ENCODE data around the gene SH2D1B. TPM values are rescaled to one million over a fixed set of nuclear protein-coding genes. Genes with fewer than 3 reads are reported as not detected.

The SH2D1B gene
- polyA plus RNA-seq, 1 of the 3 experiments (the other 2 are of a cell fraction), result not detected

DNA sequence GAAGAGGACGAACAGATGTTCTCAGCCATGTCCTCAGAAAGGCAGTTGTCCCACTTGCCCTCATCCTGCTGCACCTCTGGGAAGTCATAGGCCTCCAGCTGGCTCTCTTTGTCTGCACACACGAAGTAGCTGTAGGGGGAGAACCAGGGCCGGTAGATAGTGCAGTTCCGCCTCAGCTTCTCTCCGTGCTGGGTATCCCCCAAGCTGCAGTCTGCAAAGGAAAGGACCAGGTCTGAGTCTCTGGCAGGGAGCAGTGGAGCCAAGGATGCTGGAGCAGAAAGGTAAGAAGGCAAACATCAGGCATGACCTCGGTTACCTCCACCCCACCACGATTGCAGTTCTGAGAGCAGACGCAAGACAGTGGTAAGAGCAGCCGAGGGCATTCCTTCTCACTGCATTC, 37.5 kb downstream of the SH2D1B start:
- Histone ChIP-seq H3K27ac (ENCODE audit: low read depth in 2 of 2, low read length in 1 of 2) (no peak overlapping the region), H3K27me3 (ENCODE audit: insufficient read depth) (no peaks in the 10 kb centered on the region; the same call in 1 of the 2 replicates), H3K9ac (no peak overlapping the region), H4K20me1 (ENCODE audit: insufficient read depth) (no peaks in the 10 kb centered on the region), H3K79me2 (ENCODE audit: insufficient read depth) (no peaks in the 10 kb centered on the region), H3K4me1 (ENCODE audit: control insufficient read depth in 1 of 2, insufficient read depth in 2 of 2, low read depth in 1 of 2, low read length in 1 of 2) (peaks cover 0 to 25% of the 10 kb centered on the region in 2 experiments; a peak in 1 of 4 replicates), H3K9me2 (no peaks in the 10 kb centered on the region), H3F3A (replicated peaks; ENCODE audit: insufficient read depth) (no peaks in the 10 kb centered on the region), H2AFZ (ENCODE audit: low read depth) (no peak overlapping the region), H3K36me3 (replicated peaks in 1 of 2; ENCODE audit: control insufficient read depth in 1 of 2, insufficient read depth in 2 of 2, low read length in 1 of 2) (no peaks in the 10 kb centered on the region), H3K4me3 (ENCODE audit: low read depth in 2 of 2, low read length in 1 of 2) (no peak overlapping the region), H3K9me3 (no peaks in the 10 kb centered on the region), H3K4me2 (no peak overlapping the region)
- ChIA-PET POLR2A (no interaction called here), CTCF (interaction anchor here (2.7 to 4.0 kb wide), 2 partner anchors 18 to 318 kb away, joined by 13 to 16 read pairs; no protein-coding TSS in a partner anchor)
- DNase-seq, result no peak
- TF ChIP-seq GATA2 (CRISPR knock-in tag; IDR thresholded peaks at IDR 0.05), result no peak
- TF ChIP-seq YY1 (IDR thresholded peaks at IDR 0.05; ENCODE audit: low read depth), result no peak
- TF ChIP-seq SMC3 (IDR thresholded peaks at IDR 0.05; ENCODE audit: low read depth, low read length), result no peak
- TF ChIP-seq MXI1 (IDR thresholded peaks at IDR 0.05; ENCODE audit: low read depth, low read length), result no peak
- no peak for TF ChIP-seq RXRA (IDR thresholded peaks at IDR 0.05; ENCODE audit: borderline replicate concordance, low read depth)
- no peak for TF ChIP-seq JUND (IDR thresholded peaks at IDR 0.05)
- TF ChIP-seq, protein P1, sequence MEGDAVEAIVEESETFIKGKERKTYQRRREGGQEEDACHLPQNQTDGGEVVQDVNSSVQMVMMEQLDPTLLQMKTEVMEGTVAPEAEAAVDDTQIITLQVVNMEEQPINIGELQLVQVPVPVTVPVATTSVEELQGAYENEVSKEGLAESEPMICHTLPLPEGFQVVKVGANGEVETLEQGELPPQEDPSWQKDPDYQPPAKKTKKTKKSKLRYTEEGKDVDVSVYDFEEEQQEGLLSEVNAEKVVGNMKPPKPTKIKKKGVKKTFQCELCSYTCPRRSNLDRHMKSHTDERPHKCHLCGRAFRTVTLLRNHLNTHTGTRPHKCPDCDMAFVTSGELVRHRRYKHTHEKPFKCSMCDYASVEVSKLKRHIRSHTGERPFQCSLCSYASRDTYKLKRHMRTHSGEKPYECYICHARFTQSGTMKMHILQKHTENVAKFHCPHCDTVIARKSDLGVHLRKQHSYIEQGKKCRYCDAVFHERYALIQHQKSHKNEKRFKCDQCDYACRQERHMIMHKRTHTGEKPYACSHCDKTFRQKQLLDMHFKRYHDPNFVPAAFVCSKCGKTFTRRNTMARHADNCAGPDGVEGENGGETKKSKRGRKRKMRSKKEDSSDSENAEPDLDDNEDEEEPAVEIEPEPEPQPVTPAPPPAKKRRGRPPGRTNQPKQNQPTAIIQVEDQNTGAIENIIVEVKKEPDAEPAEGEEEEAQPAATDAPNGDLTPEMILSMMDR (IDR thresholded peaks at IDR 0.05), result no peak
- TF ChIP-seq SIN3A (IDR thresholded peaks at IDR 0.05; ENCODE audit: borderline replicate concordance, low read depth, low read length), result no peak
- TF ChIP-seq TCF12 (IDR thresholded peaks at IDR 0.05), result no peak
- TF ChIP-seq, protein P2, sequence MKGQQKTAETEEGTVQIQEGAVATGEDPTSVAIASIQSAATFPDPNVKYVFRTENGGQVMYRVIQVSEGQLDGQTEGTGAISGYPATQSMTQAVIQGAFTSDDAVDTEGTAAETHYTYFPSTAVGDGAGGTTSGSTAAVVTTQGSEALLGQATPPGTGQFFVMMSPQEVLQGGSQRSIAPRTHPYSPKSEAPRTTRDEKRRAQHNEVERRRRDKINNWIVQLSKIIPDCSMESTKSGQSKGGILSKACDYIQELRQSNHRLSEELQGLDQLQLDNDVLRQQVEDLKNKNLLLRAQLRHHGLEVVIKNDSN (IDR thresholded peaks at IDR 0.05; ENCODE audit: borderline replicate concordance, low read depth), result no peak
- TF ChIP-seq FOSL2 (IDR thresholded peaks at IDR 0.05; ENCODE audit: borderline replicate concordance, low read depth), result no peak
- no peak for TF ChIP-seq CHD2 (IDR thresholded peaks at IDR 0.05; ENCODE audit: low read length, partially characterized antibody)
- TF ChIP-seq, protein P3, sequence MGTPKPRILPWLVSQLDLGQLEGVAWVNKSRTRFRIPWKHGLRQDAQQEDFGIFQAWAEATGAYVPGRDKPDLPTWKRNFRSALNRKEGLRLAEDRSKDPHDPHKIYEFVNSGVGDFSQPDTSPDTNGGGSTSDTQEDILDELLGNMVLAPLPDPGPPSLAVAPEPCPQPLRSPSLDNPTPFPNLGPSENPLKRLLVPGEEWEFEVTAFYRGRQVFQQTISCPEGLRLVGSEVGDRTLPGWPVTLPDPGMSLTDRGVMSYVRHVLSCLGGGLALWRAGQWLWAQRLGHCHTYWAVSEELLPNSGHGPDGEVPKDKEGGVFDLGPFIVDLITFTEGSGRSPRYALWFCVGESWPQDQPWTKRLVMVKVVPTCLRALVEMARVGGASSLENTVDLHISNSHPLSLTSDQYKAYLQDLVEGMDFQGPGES (IDR thresholded peaks at IDR 0.05; ENCODE audit: low read depth, low read length), result no peak
- TF ChIP-seq TAF1 (IDR thresholded peaks at IDR 0.05; ENCODE audit: borderline replicate concordance, low read depth, low read length), result no peak
- TF ChIP-seq, protein P4, sequence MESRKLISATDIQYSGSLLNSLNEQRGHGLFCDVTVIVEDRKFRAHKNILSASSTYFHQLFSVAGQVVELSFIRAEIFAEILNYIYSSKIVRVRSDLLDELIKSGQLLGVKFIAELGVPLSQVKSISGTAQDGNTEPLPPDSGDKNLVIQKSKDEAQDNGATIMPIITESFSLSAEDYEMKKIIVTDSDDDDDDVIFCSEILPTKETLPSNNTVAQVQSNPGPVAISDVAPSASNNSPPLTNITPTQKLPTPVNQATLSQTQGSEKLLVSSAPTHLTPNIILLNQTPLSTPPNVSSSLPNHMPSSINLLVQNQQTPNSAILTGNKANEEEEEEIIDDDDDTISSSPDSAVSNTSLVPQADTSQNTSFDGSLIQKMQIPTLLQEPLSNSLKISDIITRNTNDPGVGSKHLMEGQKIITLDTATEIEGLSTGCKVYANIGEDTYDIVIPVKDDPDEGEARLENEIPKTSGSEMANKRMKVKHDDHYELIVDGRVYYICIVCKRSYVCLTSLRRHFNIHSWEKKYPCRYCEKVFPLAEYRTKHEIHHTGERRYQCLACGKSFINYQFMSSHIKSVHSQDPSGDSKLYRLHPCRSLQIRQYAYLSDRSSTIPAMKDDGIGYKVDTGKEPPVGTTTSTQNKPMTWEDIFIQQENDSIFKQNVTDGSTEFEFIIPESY (IDR thresholded peaks at IDR 0.05; ENCODE audit: borderline replicate concordance, low read depth), result no peak
- TF ChIP-seq FOXM1 (IDR thresholded peaks at IDR 0.05; ENCODE audit: low read depth), result no peak
- no peak for TF ChIP-seq RCOR1 (IDR thresholded peaks at IDR 0.05; ENCODE audit: low read length)
- TF ChIP-seq, protein P5, sequence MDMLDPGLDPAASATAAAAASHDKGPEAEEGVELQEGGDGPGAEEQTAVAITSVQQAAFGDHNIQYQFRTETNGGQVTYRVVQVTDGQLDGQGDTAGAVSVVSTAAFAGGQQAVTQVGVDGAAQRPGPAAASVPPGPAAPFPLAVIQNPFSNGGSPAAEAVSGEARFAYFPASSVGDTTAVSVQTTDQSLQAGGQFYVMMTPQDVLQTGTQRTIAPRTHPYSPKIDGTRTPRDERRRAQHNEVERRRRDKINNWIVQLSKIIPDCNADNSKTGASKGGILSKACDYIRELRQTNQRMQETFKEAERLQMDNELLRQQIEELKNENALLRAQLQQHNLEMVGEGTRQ (IDR thresholded peaks at IDR 0.05; ENCODE audit: borderline replicate concordance, low read depth, low read length), result no peak
- no peak for TF ChIP-seq POLR2AphosphoS5 (IDR thresholded peaks at IDR 0.05; ENCODE audit: low read depth, low read length)
- TF ChIP-seq GABPA (IDR thresholded peaks at IDR 0.05; ENCODE audit: low read depth), result no peak
- WGBS (ENCODE audit: low lambda C conversion rate), result 75% methylated on average over 9 of the region's 9 CpGs

Measured in SK-N-SH (cell line).